Measurements from ENCODE around the gene TGFB3. TPM values are rescaled to one million over a fixed set of nuclear protein-coding genes. Genes with fewer than 3 reads are reported as not detected.

Gene TGFB3
- total and polyA plus RNA-seq, 2 donors (not counting 3 experiments of a cell fraction or from before 2014, with no cell fraction given) = 5.3 to 5.4 TPM

DNA sequence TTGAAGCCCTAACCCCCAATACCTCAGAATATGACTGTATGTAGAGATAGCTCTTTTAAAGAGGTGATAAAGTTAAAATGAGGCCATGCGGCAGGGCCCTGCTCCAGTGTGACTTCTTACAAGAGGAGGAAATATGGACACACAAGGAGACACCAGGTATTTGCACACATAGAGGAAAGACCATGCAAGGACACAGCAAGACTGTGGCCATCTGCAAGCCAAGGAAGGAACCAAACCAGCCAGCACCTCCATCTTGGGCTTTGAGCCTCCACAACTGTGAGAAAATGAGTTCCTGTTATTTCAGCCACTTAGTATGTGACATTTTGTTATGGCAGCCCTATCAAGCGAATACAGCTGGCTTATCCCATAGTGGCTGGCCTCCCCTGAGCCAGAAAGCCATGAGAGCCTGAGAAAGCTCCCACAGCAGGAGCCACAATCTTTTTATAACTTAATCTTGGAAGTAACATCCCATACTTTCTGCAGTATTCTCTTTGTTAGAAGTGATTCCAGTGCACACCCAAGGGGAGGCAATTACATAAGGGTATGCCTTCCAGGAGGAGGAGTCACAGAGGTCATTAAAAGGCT is 48.0 kb downstream of the TGFB3 start:
- Histone ChIP-seq H3K36me3 (ENCODE audit: control insufficient read depth in 2 of 2, extremely low read depth in 1 of 2, insufficient read depth in 2 of 2, low read length in 2 of 2) (peaks cover 0 to 2% of the 10 kb centered on the region in 2 experiments), H3K9me1 (replicated peaks; ENCODE audit: control insufficient read depth, extremely low read depth, insufficient read depth, low read length) (no peaks in the 10 kb centered on the region), H3K4me1 (ENCODE audit: control insufficient read depth, extremely low read depth, insufficient read depth, low read length) (no peaks in the 10 kb centered on the region), H3K79me2 (ENCODE audit: control insufficient read depth, insufficient read depth, low read length) (no peaks in the 10 kb centered on the region), H3K27ac (ENCODE audit: insufficient read depth, low read depth, low read length) (no peak overlapping the region), H3K4me3 (replicated peaks in 1 of 3; ENCODE audit: insufficient read depth in 1 of 3, low read depth in 1 of 3, low read length in 3 of 3) (no peak overlapping the region), H4K20me1 (replicated peaks; ENCODE audit: control insufficient read depth, extremely low read depth, insufficient read depth, low read length) (no peaks in the 10 kb centered on the region), H3K27me3 (ENCODE audit: control insufficient read depth in 2 of 2, insufficient read depth in 2 of 2, low read length in 2 of 2) (no peaks in the 10 kb centered on the region), H3K9me3 (replicated peaks; ENCODE audit: control insufficient read depth, insufficient read depth, low read length) (no peaks in the 10 kb centered on the region), H2AFZ (ENCODE audit: low read depth, low read length) (no peak overlapping the region), H3K4me2 (ENCODE audit: insufficient read depth, low read length) (no peak overlapping the region), H3K9ac (replicated peaks; ENCODE audit: extremely low read depth, insufficient read depth, low read length) (no peak overlapping the region)
- CTCF ChIA-PET = interaction anchor here (1.1 to 2.4 kb wide), 3 partner anchors 15 to 27 kb away, joined by 3 to 17 read pairs (median 5); no protein-coding TSS in a partner anchor
- POLR2A ChIA-PET = no interaction called here
- no peak for DNase-seq (ENCODE audit: low read depth, low spot score)
- intact Hi-C loops (cut with micrococcal nuclease) = no loop called here
- no peak for FAIRE-seq
- TF ChIP-seq POLR2AphosphoS5 (IDR thresholded peaks at IDR 0.05; ENCODE audit: insufficient read depth, low read depth, low read length) (no peak), JUN (IDR thresholded peaks at IDR 0.05; ENCODE audit: borderline replicate concordance, insufficient read depth, insufficient read length, low read depth) (no peak), MYC (IDR thresholded peaks at IDR 0.05; ENCODE audit: low read depth, low read length) (no peak), CTCF (IDR thresholded peaks at IDR 0.05; ENCODE audit: extremely low read depth in 1 of 2, insufficient read depth in 1 of 2, low read depth in 1 of 2, low read length in 2 of 2) (no peak), POLR2A (IDR thresholded peaks at IDR 0.05; ENCODE audit: low read depth, low read length) (no peak), GATA2 (IDR thresholded peaks at IDR 0.05; ENCODE audit: insufficient read depth, insufficient read length, low read depth, low read length) (no peak), FOS (IDR thresholded peaks at IDR 0.05; ENCODE audit: borderline replicate concordance, insufficient read depth, low read length) (no peak), EZH2 (IDR thresholded peaks at IDR 0.05; ENCODE audit: borderline replicate concordance, low read depth, low read length, severe bottlenecking) (no peak)
- TF ChIP-seq, protein P1, sequence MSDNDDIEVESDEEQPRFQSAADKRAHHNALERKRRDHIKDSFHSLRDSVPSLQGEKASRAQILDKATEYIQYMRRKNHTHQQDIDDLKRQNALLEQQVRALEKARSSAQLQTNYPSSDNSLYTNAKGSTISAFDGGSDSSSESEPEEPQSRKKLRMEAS (IDR thresholded peaks at IDR 0.05; ENCODE audit: insufficient read depth, insufficient read length) = no peak
- dilution Hi-C loops (cut with MboI; ENCODE audit: extremely low pct_ligation_motif_present, low sequenced_read_pairs) = no loop called here
- no TSS peak for BruUV-seq (replicated peaks)
